ENCODE results near the gene ENHO.
"Not testable (repeated sequence)": the region's sequence is repeated elsewhere in the genome, so short reads cannot be mapped to it uniquely, and the experiment has no call there.

ENHO gene

GRCh38 chr9:34507966-34508365 lies 14.8 kb downstream of the ENHO start:
- no peak for DNase-seq (ENCODE audit: low read depth in 2 of 2)

GRCh38 chr9:34507556-34507955 lies 15.2 kb downstream of the ENHO start:
- DNase-seq (ENCODE audit: low read depth in 2 of 2): no peak

- DNase-seq (ENCODE audit: low read depth in 2 of 2): no peak
These were observed 16.2 kb downstream of the ENHO start for GRCh38 chr9:34506623-34507022.

- DNase-seq (ENCODE audit: low read depth in 2 of 2): no peak
These were observed 17.2 kb downstream of the ENHO start for GRCh38 chr9:34505370-34506120.

- no peak for DNase-seq (ENCODE audit: low read depth in 2 of 2)
These were observed 19.4 kb downstream of the ENHO start for GRCh38 chr9:34503406-34503805.

GRCh38 chr9:34502891-34503290 lies 19.9 kb downstream of the ENHO start:
- DNase-seq (ENCODE audit: low read depth in 2 of 2): no peak

- DNase-seq (ENCODE audit: low read depth in 2 of 2): no peak
These were observed 20.3 kb downstream of the ENHO start for GRCh38 chr9:34502471-34502870.

GRCh38 chr9:34501889-34502425 lies 20.8 kb downstream of the ENHO start:
- DNase-seq (ENCODE audit: low read depth in 2 of 2): no peak

- no peak for DNase-seq (ENCODE audit: low read depth in 2 of 2)
These were observed 21.4 kb downstream of the ENHO start for GRCh38 chr9:34501372-34501771.

GRCh38 chr9:34500623-34501267 lies 22.0 kb downstream of the ENHO start:
- DNase-seq (ENCODE audit: low read depth in 2 of 2): peak; percentile 58 to 75

- no peak for DNase-seq (ENCODE audit: low read depth in 2 of 2)
These were observed 23.7 kb downstream of the ENHO start for GRCh38 chr9:34499076-34499475.

GRCh38 chr9:34498553-34498952 lies 24.2 kb downstream of the ENHO start:
- DNase-seq (ENCODE audit: low read depth in 2 of 2): no peak

- no peak for DNase-seq (ENCODE audit: low read depth in 2 of 2)
These were observed 26.6 kb downstream of the ENHO start for GRCh38 chr9:34496149-34496712.

- DNase-seq (ENCODE audit: low read depth in 2 of 2): peak in 1 of 2 experiments; percentile 3
These were observed 28.7 kb downstream of the ENHO start for GRCh38 chr9:34493972-34494535.

GRCh38 chr9:34492051-34492450 lies 30.7 kb downstream of the ENHO start:
- no peak for DNase-seq (ENCODE audit: low read depth in 2 of 2)

- DNase-seq (ENCODE audit: low read depth in 2 of 2): no peak
These were observed 31.2 kb downstream of the ENHO start for GRCh38 chr9:34491596-34491995.

- DNase-seq (ENCODE audit: low read depth in 2 of 2): no peak
These were observed 32.0 kb downstream of the ENHO start for GRCh38 chr9:34490760-34491159.

GRCh38 chr9:34490360-34490759 lies 32.4 kb downstream of the ENHO start:
- DNase-seq (ENCODE audit: low read depth in 2 of 2): no peak

GRCh38 chr9:34486572-34486971 lies 36.2 kb downstream of the ENHO start:
- DNase-seq (ENCODE audit: low read depth in 2 of 2): no peak

- no peak for DNase-seq (ENCODE audit: low read depth in 2 of 2)
These were observed 37.0 kb downstream of the ENHO start for GRCh38 chr9:34485822-34486221.

GRCh38 chr9:34484678-34485077 lies 38.1 kb downstream of the ENHO start:
- no peak for DNase-seq (ENCODE audit: low read depth in 2 of 2)

GRCh38 chr9:34482746-34483145 lies 40.0 kb downstream of the ENHO start:
- DNase-seq (ENCODE audit: low read depth in 2 of 2): not testable (repeated sequence)
